GM19455 (cell line): Measurements from ENCODE around the gene HPSE2.
"Not testable (repeated sequence)": the region's sequence is repeated elsewhere in the genome, so short reads cannot be mapped to it uniquely, and the experiment has no call there.

Experiments
- ATAC-seq: cut with Tn5 transposase; IDR thresholded peaks from one replicate; pipeline ENCODE4 v1.9.1; 2021; ENCODE audit not compliant: unreplicated experiment

Gene HPSE2

GRCh38 chr10:99235658-99236626, at the start of gene HPSE2:
Gene HPSE2, minus strand, starts transcription at chr10:99235852.
- ATAC-seq, result no peak

- no peak for ATAC-seq
Observed at GRCh38 chr10:99280472-99280871, 44.8 kb upstream of the HPSE2 start.

GRCh38 chr10:99279626-99280111, 44.0 kb upstream of the HPSE2 start:
- no peak for ATAC-seq

- ATAC-seq, result no peak
Observed at GRCh38 chr10:99276848-99277486, 41.3 kb upstream of the HPSE2 start.

GRCh38 chr10:99266383-99266782, 30.7 kb upstream of the HPSE2 start:
- no peak for ATAC-seq

GRCh38 chr10:99248824-99249223, 13.2 kb upstream of the HPSE2 start:
- ATAC-seq, result no peak

GRCh38 chr10:99247893-99248292, 12.2 kb upstream of the HPSE2 start:
- not testable (repeated sequence) for ATAC-seq

GRCh38 chr10:99236627-99237309, 1.1 kb upstream of the HPSE2 start:
- no peak for ATAC-seq

GRCh38 chr10:99234791-99235657, 628 bp downstream of the HPSE2 start:
- ATAC-seq, result no peak

GRCh38 chr10:99234041-99234790, 1.4 kb downstream of the HPSE2 start:
- ATAC-seq, result peak; percentile 97

GRCh38 chr10:99233689-99234037, 2.0 kb downstream of the HPSE2 start:
- peak; percentile 19 for ATAC-seq

GRCh38 chr10:99233000-99233688, 2.5 kb downstream of the HPSE2 start:
- no peak for ATAC-seq

GRCh38 chr10:99232360-99232999, 3.2 kb downstream of the HPSE2 start:
- ATAC-seq, result no peak

GRCh38 chr10:99224766-99225165, 10.9 kb downstream of the HPSE2 start:
- no peak for ATAC-seq

GRCh38 chr10:99207340-99207739, 28.3 kb downstream of the HPSE2 start:
- no peak for ATAC-seq

- no peak for ATAC-seq
Observed at GRCh38 chr10:99203310-99203709, 32.3 kb downstream of the HPSE2 start.

- no peak for ATAC-seq
Observed at GRCh38 chr10:99172950-99173349, 62.7 kb downstream of the HPSE2 start.

GRCh38 chr10:99172128-99172738, 63.4 kb downstream of the HPSE2 start:
- no peak for ATAC-seq
